Activated CD4-positive, alpha-beta memory T cell treated with anti-CD3 and anti-CD28 coated beads for 36 hours (primary cell): ENCODE results near the gene PRRX1. TPM values are rescaled to one million over a fixed set of nuclear protein-coding genes. Genes with fewer than 3 reads are reported as not detected.

Experiments used
- CTCF ChIA-PET: fragments of 350-600 bp; sonication (Branson Sonifier 250); formaldehyde crosslinking; loops from one replicate; lab custom pipeline; 2021; ENCODE audit warnings: antibody characterized with exemption, inconsistent platforms; lab: Charles Lee
- POLR2A ChIA-PET: fragments of 350-600 bp; sonication (Branson Sonifier 250); formaldehyde crosslinking; loops from one replicate; lab custom pipeline; 2021; ENCODE audit warnings: antibody characterized with exemption; lab: Charles Lee
- DNase-seq: peaks from one replicate; pipeline ENCODE4 v3.0.0-alpha.2; 2020
- H3K27ac Mint-ChIP-seq: one replicate; pipeline ENCODE4 v1.8.0; 2021; ENCODE audit warnings: mixed read lengths
- H3K27me3 Mint-ChIP-seq: one replicate; pipeline ENCODE4 v1.8.0; 2021; ENCODE audit warnings: mixed read lengths
- H3K36me3 Mint-ChIP-seq: one replicate; pipeline ENCODE4 v1.8.0; 2021; ENCODE audit warnings: mixed read lengths
- H3K4me1 Mint-ChIP-seq: one replicate; pipeline ENCODE4 v1.8.0; 2021; ENCODE audit warnings: low read depth, mixed read lengths
- H3K4me3 Mint-ChIP-seq: one replicate; pipeline ENCODE4 v1.8.0; 2021; ENCODE audit warnings: mild to moderate bottlenecking, mixed read lengths
- H3K9me3 Mint-ChIP-seq: one replicate; pipeline ENCODE4 v1.8.0; 2021; ENCODE audit warnings: mixed read lengths
- intact Hi-C: fragments of 100-400 bp; cut with micrococcal nuclease; formaldehyde crosslinking; loops from one replicate; pipeline ENCODE4 v1.15.1; 2023
- total RNA-seq, 2 experiments: library from RNA; stranded (reverse); gene quantifications; one replicate each; pipeline ENCODE4 v1.2.3, GENCODE V29; 2021

Gene PRRX1
- total RNA-seq, 2 experiments from 2014 or later, result not detected

GRCh38 chr1:170734412-170735175 is 70.7 kb downstream of the PRRX1 start:
- Mint-ChIP-seq H3K27me3 (peaks cover 21% of the 10 kb centered on the region), H3K27ac (no peak overlapping the region), H3K4me3 (no peak overlapping the region), H3K4me1 (no peaks in the 10 kb centered on the region), H3K36me3 (no peaks in the 10 kb centered on the region), H3K9me3 (no peaks in the 10 kb centered on the region)
- ChIA-PET POLR2A (no interaction called here), CTCF (no interaction called here)
- intact Hi-C loops, result no loop called here
- no peak for DNase-seq

- H3K27me3 Mint-ChIP-seq, result peaks cover 18% of the 10 kb centered on the region
- no peak for DNase-seq
- H3K27ac Mint-ChIP-seq, result no peak overlapping the region
- POLR2A ChIA-PET, result no interaction called here
- peaks cover 1% of the 10 kb centered on the region for H3K36me3 Mint-ChIP-seq
- intact Hi-C loops, result no loop called here
- no peaks in the 10 kb centered on the region for H3K9me3 Mint-ChIP-seq
- no peak overlapping the region for H3K4me3 Mint-ChIP-seq
- no peaks in the 10 kb centered on the region for H3K4me1 Mint-ChIP-seq
- CTCF ChIA-PET, result no interaction called here
Observed at GRCh38 chr1:170735366-170736263, 71.7 kb downstream of the PRRX1 start.

DNA sequence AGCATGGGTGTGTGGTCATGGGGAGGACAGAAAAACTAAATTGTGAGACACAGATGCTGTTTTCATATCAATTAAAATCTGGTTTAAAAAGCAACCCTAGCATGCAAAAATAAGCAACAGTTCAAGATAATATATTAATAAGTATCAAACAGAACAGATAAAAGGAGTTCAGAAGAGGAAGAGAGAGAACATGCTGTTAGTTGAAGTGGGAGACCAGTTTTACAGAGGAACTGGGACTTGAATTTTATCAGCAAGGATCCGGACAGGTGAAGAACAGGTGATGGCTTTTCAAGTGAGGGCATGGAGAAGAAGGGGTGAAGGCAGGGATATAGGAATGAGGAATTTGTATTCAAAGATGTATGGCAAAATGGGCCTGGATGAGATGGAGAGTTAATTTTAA is 75.9 kb downstream of the PRRX1 start:
- intact Hi-C loops, result no loop called here
- Mint-ChIP-seq H3K4me3 (no peak overlapping the region), H3K36me3 (peaks cover 3% of the 10 kb centered on the region), H3K27me3 (peaks cover 18% of the 10 kb centered on the region), H3K4me1 (no peaks in the 10 kb centered on the region), H3K27ac (no peak overlapping the region), H3K9me3 (peaks cover 12% of the 10 kb centered on the region)
- ChIA-PET CTCF (no interaction called here), POLR2A (no interaction called here)
- DNase-seq, result no peak

- Mint-ChIP-seq H3K4me3 (no peak overlapping the region), H3K4me1 (no peaks in the 10 kb centered on the region), H3K9me3 (peaks cover 12% of the 10 kb centered on the region), H3K27ac (no peak overlapping the region), H3K36me3 (peaks cover 3% of the 10 kb centered on the region), H3K27me3 (peaks cover 16% of the 10 kb centered on the region)
- DNase-seq, result no peak
- ChIA-PET CTCF (no interaction called here), POLR2A (no interaction called here)
- intact Hi-C loops, result no loop called here
Observed at GRCh38 chr1:170741678-170742077, 77.7 kb downstream of the PRRX1 start.

- no peak overlapping the region for H3K27ac Mint-ChIP-seq
- H3K4me1 Mint-ChIP-seq, result no peaks in the 10 kb centered on the region
- DNase-seq, result no peak
- H3K27me3 Mint-ChIP-seq, result peaks cover 15% of the 10 kb centered on the region
- H3K9me3 Mint-ChIP-seq, result peaks cover 12% of the 10 kb centered on the region
- H3K4me3 Mint-ChIP-seq, result no peak overlapping the region
- ChIA-PET CTCF (no interaction called here), POLR2A (no interaction called here)
- intact Hi-C loops, result no loop called here
- peaks cover 3% of the 10 kb centered on the region for H3K36me3 Mint-ChIP-seq
Observed at GRCh38 chr1:170742600-170742999, 78.7 kb downstream of the PRRX1 start.

DNA sequence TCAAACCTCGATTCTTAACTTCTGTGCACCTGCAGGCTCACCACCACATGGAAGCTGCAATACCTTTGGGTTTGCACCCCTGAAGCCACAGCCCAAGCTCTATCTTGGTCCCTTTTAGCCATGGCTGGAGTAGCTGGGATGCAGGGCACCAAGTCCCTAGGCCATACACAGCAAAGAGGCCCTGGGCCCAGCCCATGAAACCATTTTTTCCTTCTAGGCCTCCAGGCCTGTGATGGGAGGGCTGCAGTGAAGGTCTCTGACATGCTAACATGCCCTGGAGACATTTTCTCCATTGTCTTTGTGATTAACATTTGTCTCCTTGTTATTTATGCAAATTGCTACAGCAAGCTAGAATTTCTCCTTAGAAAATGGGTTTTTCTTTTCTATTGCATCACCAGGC is 79.2 kb downstream of the PRRX1 start:
- intact Hi-C loops, result no loop called here
- no peak for DNase-seq
- POLR2A ChIA-PET, result no interaction called here
- no peak overlapping the region for H3K27ac Mint-ChIP-seq
- H3K9me3 Mint-ChIP-seq, result peaks cover 12% of the 10 kb centered on the region
- no peak overlapping the region for H3K4me3 Mint-ChIP-seq
- peaks cover 3% of the 10 kb centered on the region for H3K36me3 Mint-ChIP-seq
- CTCF ChIA-PET, result no interaction called here
- H3K4me1 Mint-ChIP-seq, result no peaks in the 10 kb centered on the region
- peaks cover 12% of the 10 kb centered on the region for H3K27me3 Mint-ChIP-seq

DNA sequence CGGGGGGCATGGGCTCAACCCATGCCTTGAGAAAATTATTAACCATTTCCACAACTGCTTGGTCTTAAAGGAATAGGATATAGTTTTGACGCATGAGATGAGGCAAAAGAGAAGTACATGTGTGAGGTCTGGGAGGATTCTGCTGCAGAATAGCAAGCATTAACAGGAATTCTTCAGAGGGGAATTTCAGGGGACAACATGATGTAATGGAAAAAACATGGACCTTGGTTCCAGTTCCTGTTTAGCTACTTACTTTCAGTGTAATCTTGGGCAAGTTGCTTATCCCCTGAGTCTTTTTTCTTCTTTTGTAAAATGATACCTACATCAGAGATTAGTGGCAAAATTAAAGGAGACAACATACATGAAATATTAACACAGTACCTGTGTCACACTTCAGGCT is 85.6 kb downstream of the PRRX1 start:
- Mint-ChIP-seq H3K9me3 (no peaks in the 10 kb centered on the region), H3K36me3 (no peaks in the 10 kb centered on the region), H3K4me3 (no peak overlapping the region), H3K27ac (no peak overlapping the region), H3K4me1 (no peaks in the 10 kb centered on the region), H3K27me3 (peaks cover 6% of the 10 kb centered on the region)
- DNase-seq, result no peak
- CTCF ChIA-PET, result interaction anchor here (0.6 kb wide), 1 partner anchor 266 kb away, joined by 4 read pairs; no protein-coding TSS in a partner anchor
- intact Hi-C loops, result no loop called here
- POLR2A ChIA-PET, result interaction anchor here (0.5 kb wide), 1 partner anchor 63 kb away, joined by 3 read pairs; no protein-coding TSS in a partner anchor

- ChIA-PET POLR2A (no interaction called here), CTCF (no interaction called here)
- H3K4me3 Mint-ChIP-seq, result no peak overlapping the region
- H3K36me3 Mint-ChIP-seq, result no peaks in the 10 kb centered on the region
- H3K4me1 Mint-ChIP-seq, result no peaks in the 10 kb centered on the region
- intact Hi-C loops, result no loop called here
- H3K27me3 Mint-ChIP-seq, result peaks cover 6% of the 10 kb centered on the region
- no peaks in the 10 kb centered on the region for H3K9me3 Mint-ChIP-seq
- DNase-seq, result no peak
- no peak overlapping the region for H3K27ac Mint-ChIP-seq
Observed at GRCh38 chr1:170749959-170750358, 86.0 kb downstream of the PRRX1 start.

- Mint-ChIP-seq H3K27ac (no peak overlapping the region), H3K4me1 (no peaks in the 10 kb centered on the region), H3K4me3 (no peak overlapping the region), H3K27me3 (peaks cover 2% of the 10 kb centered on the region), H3K9me3 (no peaks in the 10 kb centered on the region), H3K36me3 (no peaks in the 10 kb centered on the region)
- intact Hi-C loops, result no loop called here
- ChIA-PET POLR2A (no interaction called here), CTCF (no interaction called here)
- DNase-seq, result no peak
Observed at GRCh38 chr1:170755795-170756194, 91.9 kb downstream of the PRRX1 start.

- Mint-ChIP-seq H3K4me1 (no peaks in the 10 kb centered on the region), H3K27ac (no peak overlapping the region), H3K27me3 (peaks cover 2% of the 10 kb centered on the region), H3K36me3 (no peaks in the 10 kb centered on the region), H3K9me3 (no peaks in the 10 kb centered on the region), H3K4me3 (no peak overlapping the region)
- intact Hi-C loops, result no loop called here
- ChIA-PET POLR2A (no interaction called here), CTCF (no interaction called here)
- DNase-seq, result no peak
Observed at GRCh38 chr1:170758992-170759391, 95.1 kb downstream of the PRRX1 start.

GRCh38 chr1:170765279-170765678 is 101.3 kb downstream of the PRRX1 start:
- intact Hi-C loops, result no loop called here
- H3K27ac Mint-ChIP-seq, result no peak overlapping the region
- ChIA-PET CTCF (interaction anchor here (0.6 kb wide), 1 partner anchor 1249 kb away, joined by 3 read pairs; no protein-coding TSS in a partner anchor), POLR2A (no interaction called here)
- no peaks in the 10 kb centered on the region for H3K9me3 Mint-ChIP-seq
- H3K4me1 Mint-ChIP-seq, result no peaks in the 10 kb centered on the region
- no peaks in the 10 kb centered on the region for H3K36me3 Mint-ChIP-seq
- H3K4me3 Mint-ChIP-seq, result no peak overlapping the region
- no peak for DNase-seq
- H3K27me3 Mint-ChIP-seq, result peaks cover 5% of the 10 kb centered on the region

- Mint-ChIP-seq H3K27me3 (peaks cover 3% of the 10 kb centered on the region), H3K4me3 (no peak overlapping the region), H3K9me3 (no peaks in the 10 kb centered on the region), H3K36me3 (no peaks in the 10 kb centered on the region), H3K4me1 (no peaks in the 10 kb centered on the region), H3K27ac (no peak overlapping the region)
- CTCF ChIA-PET, result no interaction called here
- POLR2A ChIA-PET, result no interaction called here
- no peak for DNase-seq
- intact Hi-C loops, result no loop called here
Observed at GRCh38 chr1:170765712-170766330, 101.9 kb downstream of the PRRX1 start.
